Measurements from ENCODE around the gene CFAP251. TPM values are rescaled to one million over a fixed set of nuclear protein-coding genes. Genes with fewer than 3 reads are reported as not detected.

The CFAP251 gene
- total RNA-seq, 1 experiment from 2014 or later, result 5.5 TPM

DNA sequence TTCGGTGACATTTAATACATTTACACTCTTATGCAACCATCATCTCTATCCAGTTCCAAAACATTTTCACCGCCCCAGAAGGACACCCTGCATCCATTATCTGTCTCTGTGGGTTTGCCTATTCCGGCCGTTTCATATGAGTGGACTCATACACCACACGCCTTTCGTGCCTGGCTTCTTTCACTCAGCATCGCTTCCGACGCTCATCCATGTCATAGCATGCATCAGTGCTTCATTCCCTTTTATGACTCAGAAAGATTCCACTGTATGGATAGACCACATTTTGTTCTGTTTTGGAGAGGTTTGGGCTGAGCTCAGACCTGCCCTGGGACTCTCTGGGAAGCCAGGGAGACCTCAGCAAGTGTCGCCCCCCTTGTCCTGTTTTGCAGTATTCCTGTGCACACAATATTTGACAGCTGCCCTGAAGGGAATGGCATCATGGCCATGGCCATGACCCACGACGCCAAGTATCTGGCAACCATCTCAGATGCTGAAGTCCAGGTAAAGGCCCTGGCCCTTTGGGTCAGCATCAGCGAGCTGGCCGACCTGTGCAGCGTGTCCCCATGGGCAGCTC, 23.8 kb downstream of the CFAP251 start:
- CTCF ChIA-PET, result interaction anchor here (0.5 kb wide), 1 partner anchor 439 kb away, joined by 3 read pairs; no protein-coding TSS in a partner anchor
- no peak overlapping the region for H3K27ac ChIP-seq (ENCODE audit: low read depth, low read length, poor library complexity, severe bottlenecking)

DNA sequence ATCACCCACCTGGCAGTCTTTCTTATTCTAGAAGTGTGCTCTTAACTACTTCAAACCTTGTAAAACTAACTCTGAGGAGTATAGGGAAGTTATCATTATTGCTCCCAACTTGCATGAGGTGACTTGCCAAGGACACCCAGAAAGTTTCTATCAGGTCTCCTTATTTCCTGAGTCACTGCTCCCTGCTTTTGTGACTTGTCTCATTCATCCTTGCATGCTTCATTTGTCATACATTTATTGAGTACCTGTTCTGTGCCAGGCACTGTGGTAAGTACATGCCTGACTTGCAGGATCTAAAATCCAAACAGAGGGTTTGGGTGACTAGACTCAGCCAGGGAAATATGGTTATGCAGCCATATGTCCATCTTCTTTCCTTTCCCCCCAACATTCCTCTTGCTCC, 25.5 kb downstream of the CFAP251 start:
- ChIA-PET POLR2A (ENCODE audit: low non-redundant PET) (no interaction called here), CTCF (no interaction called here)
- no TSS peak for BruUV-seq (replicated peaks)
- no peaks in the 10 kb centered on the region for H3K4me1 ChIP-seq (ENCODE audit: insufficient read depth, low read length, poor library complexity, severe bottlenecking)
- DNase-seq (ENCODE audit: low spot score), result no peak
- no peak for TF ChIP-seq CTCF (conservative IDR thresholded peaks at IDR 0.05; ENCODE audit: low read depth, low read length)
- no peak for TF ChIP-seq EZH2 (IDR thresholded peaks at IDR 0.05; ENCODE audit: borderline replicate concordance, low read depth, low read length, poor library complexity, severe bottlenecking)
- intact Hi-C loops (cut with micrococcal nuclease; ENCODE audit: unreplicated experiment), result no loop called here
- H3K27me3 ChIP-seq (replicated peaks; ENCODE audit: insufficient read depth, low read depth, low read length, poor library complexity), result no peaks in the 10 kb centered on the region
- no peak overlapping the region for H3K4me3 ChIP-seq (ENCODE audit: low read depth, low read length, poor library complexity, severe bottlenecking)
- H3K36me3 ChIP-seq (ENCODE audit: insufficient read depth, low read length, poor library complexity, severe bottlenecking), result no peaks in the 10 kb centered on the region
- peaks cover 8% of the 10 kb centered on the region for H3K9me3 ChIP-seq (ENCODE audit: low read depth, low read length, poor library complexity, severe bottlenecking)
- H3K27ac ChIP-seq (ENCODE audit: low read depth, low read length, poor library complexity, severe bottlenecking), result no peak overlapping the region

More for the DNA sequence above, 23.8 kb downstream of the CFAP251 start:
- Histone ChIP-seq H3K27me3 (replicated peaks; ENCODE audit: insufficient read depth, low read depth, low read length, poor library complexity) (no peaks in the 10 kb centered on the region), H3K4me1 (ENCODE audit: insufficient read depth, low read length, poor library complexity, severe bottlenecking) (no peaks in the 10 kb centered on the region), H3K9me3 (ENCODE audit: low read depth, low read length, poor library complexity, severe bottlenecking) (peaks cover 8% of the 10 kb centered on the region), H3K36me3 (ENCODE audit: insufficient read depth, low read length, poor library complexity, severe bottlenecking) (no peaks in the 10 kb centered on the region), H3K4me3 (ENCODE audit: low read depth, low read length, poor library complexity, severe bottlenecking) (no peak overlapping the region)
- POLR2A ChIA-PET (ENCODE audit: low non-redundant PET), result no interaction called here
- no TSS peak for BruUV-seq (replicated peaks)
- intact Hi-C loops (cut with micrococcal nuclease; ENCODE audit: unreplicated experiment), result no loop called here
- TF ChIP-seq EZH2 (IDR thresholded peaks at IDR 0.05; ENCODE audit: borderline replicate concordance, low read depth, low read length, poor library complexity, severe bottlenecking) (no peak), CTCF (conservative IDR thresholded peaks at IDR 0.05; ENCODE audit: low read depth, low read length) (no peak)
- DNase-seq (ENCODE audit: low spot score), result no peak

DNA sequence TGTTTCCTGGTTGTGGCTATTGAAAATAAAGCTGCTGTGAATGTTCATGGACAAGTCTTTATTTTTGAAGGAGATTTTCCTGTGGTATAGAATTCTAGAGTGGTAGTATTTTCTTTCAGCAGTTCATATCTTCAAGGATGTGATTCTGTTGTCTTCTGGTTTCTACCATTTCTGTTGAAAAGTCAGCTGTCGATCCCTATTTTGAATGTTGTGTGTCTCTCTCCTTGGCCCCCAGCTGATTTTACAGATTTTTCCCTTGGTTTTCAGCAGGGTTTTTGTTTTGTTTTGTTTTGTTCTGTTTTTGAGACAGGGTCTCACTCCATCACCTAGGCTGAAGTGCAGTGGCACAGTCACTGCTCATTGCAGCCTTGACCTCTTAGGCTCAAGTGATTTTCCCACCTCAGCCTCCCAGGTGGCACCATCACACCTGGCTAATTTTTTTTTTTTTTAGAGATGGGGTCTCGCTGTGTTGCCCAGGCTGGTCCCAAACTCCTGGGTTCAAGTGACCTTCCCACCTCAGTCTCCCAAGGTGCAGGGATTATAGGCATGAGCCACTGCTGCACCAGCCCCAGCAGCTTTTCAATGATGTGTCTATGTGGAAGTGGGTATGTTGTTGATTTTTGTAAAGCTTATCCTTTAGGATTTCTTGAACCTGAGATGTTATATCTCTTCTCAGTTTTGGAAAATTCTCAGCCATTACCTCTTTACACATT, 28.1 kb downstream of the CFAP251 start:
- POLR2A ChIA-PET (ENCODE audit: low non-redundant PET), result no interaction called here
- no peak for DNase-seq (ENCODE audit: low spot score)
- no peaks in the 10 kb centered on the region for H3K36me3 ChIP-seq (ENCODE audit: insufficient read depth, low read length, poor library complexity, severe bottlenecking)
- BruUV-seq (replicated peaks), result no TSS peak
- peaks cover 8% of the 10 kb centered on the region for H3K9me3 ChIP-seq (ENCODE audit: low read depth, low read length, poor library complexity, severe bottlenecking)
- TF ChIP-seq EZH2 (IDR thresholded peaks at IDR 0.05; ENCODE audit: borderline replicate concordance, low read depth, low read length, poor library complexity, severe bottlenecking) (no peak), CTCF (conservative IDR thresholded peaks at IDR 0.05; ENCODE audit: low read depth, low read length) (no peak)
- intact Hi-C loops (cut with micrococcal nuclease; ENCODE audit: unreplicated experiment), result no loop called here
- H3K27me3 ChIP-seq (replicated peaks; ENCODE audit: insufficient read depth, low read depth, low read length, poor library complexity), result no peaks in the 10 kb centered on the region
- H3K4me3 ChIP-seq (ENCODE audit: low read depth, low read length, poor library complexity, severe bottlenecking), result no peak overlapping the region
- CTCF ChIA-PET, result no interaction called here
- no peaks in the 10 kb centered on the region for H3K4me1 ChIP-seq (ENCODE audit: insufficient read depth, low read length, poor library complexity, severe bottlenecking)
- H3K27ac ChIP-seq (ENCODE audit: low read depth, low read length, poor library complexity, severe bottlenecking), result no peak overlapping the region
